C4-2B (cell line): ENCODE data around the gene P2RX2.

ENCODE experiments used
- ZFX ChIP-seq: fragments of 450-650 bp; IDR thresholded peaks from 2 replicates; pipeline ENCODE4 v1.6.1; 2017
- TF ChIP-seq, protein P1 (sequence below): fragments of 450-650 bp; conservative IDR thresholded peaks from 2 replicates; pipeline ENCODE4 v1.5.1; 2017; ENCODE audit warnings: mild to moderate bottlenecking

DNA sequence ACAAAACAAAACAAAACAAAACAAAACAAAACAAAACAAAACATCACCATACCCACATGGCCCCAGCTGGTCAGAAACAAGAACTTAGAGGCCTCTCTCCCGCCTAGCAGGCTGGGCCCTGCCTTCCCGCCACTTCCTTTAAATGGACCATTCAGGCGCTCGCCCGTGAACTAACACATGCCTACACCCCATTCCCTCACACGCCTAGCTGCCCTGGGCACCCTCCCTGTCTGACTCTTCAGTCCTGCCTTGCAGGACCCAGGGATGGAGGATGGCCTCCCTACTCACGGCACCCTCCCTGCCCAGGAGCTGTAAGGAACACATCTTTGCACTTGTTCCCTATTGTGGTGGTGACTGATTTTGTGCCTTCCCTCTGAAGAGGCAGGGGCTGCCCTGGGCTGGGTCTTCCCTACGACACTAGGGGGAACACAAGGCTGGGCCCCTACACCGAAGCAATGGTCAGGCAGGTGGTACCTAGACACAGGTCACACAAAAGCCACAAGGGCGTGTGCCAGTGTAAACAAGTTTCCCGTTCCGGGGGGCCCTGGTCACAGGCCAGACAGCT, 21.5 kb downstream of the P2RX2 start:
- TF ChIP-seq, protein P1, sequence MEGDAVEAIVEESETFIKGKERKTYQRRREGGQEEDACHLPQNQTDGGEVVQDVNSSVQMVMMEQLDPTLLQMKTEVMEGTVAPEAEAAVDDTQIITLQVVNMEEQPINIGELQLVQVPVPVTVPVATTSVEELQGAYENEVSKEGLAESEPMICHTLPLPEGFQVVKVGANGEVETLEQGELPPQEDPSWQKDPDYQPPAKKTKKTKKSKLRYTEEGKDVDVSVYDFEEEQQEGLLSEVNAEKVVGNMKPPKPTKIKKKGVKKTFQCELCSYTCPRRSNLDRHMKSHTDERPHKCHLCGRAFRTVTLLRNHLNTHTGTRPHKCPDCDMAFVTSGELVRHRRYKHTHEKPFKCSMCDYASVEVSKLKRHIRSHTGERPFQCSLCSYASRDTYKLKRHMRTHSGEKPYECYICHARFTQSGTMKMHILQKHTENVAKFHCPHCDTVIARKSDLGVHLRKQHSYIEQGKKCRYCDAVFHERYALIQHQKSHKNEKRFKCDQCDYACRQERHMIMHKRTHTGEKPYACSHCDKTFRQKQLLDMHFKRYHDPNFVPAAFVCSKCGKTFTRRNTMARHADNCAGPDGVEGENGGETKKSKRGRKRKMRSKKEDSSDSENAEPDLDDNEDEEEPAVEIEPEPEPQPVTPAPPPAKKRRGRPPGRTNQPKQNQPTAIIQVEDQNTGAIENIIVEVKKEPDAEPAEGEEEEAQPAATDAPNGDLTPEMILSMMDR: no peak
- no peak for TF ChIP-seq ZFX
